HCT116 (cell line): ENCODE results near the gene IFITM2.

Experiments
- EZH2 ChIP-seq: fragments of 200-600 bp; sonication (generic); IDR thresholded peaks from 2 replicates; pipeline ENCODE4 v1.6.1; 2017; ENCODE audit warnings: antibody characterized with exemption, mixed run types
- EZH2phosphoT487 ChIP-seq: fragments of 200-600 bp; IDR thresholded peaks from 2 replicates; pipeline ENCODE4 v1.6.1; 2018; ENCODE audit warnings: antibody characterized with exemption, borderline replicate concordance
- POLR2A ChIP-seq: IDR thresholded peaks from 2 replicates; pipeline ENCODE4 v1.7.0; 2011; ENCODE audit warnings: borderline replicate concordance; ENCODE audit not compliant: insufficient read depth, insufficient read length; ENCODE audit errors: extremely low read depth
- RAD21 ChIP-seq: IDR thresholded peaks from 2 replicates; pipeline ENCODE4 v1.6.1; 2012; ENCODE audit warnings: low read depth, mild to moderate bottlenecking
- SP1 ChIP-seq: IDR thresholded peaks from 2 replicates; pipeline ENCODE4 v1.6.1; 2012; ENCODE audit warnings: low read depth
- TF ChIP-seq, protein P1 (sequence below), 3 experiments: fragments of 200-600 bp in 1 of 3; sonication (generic) in 1 of 3; IDR thresholded peaks in 2 of 3; conservative IDR thresholded peaks in 1 of 3; 2 replicates each; pipeline ENCODE4 v1.5.1; 2012 to 2017; ENCODE audit warnings: low read depth in 2 of 3, low read length in 2 of 3, antibody characterized with exemption in 1 of 3, borderline replicate concordance in 1 of 3, control low read depth in 1 of 3, mild to moderate bottlenecking in 1 of 3, mixed read lengths in 1 of 3, mixed run types in 1 of 3, moderate library complexity in 1 of 3; ENCODE audit not compliant: insufficient read depth in 1 of 3

DNA sequence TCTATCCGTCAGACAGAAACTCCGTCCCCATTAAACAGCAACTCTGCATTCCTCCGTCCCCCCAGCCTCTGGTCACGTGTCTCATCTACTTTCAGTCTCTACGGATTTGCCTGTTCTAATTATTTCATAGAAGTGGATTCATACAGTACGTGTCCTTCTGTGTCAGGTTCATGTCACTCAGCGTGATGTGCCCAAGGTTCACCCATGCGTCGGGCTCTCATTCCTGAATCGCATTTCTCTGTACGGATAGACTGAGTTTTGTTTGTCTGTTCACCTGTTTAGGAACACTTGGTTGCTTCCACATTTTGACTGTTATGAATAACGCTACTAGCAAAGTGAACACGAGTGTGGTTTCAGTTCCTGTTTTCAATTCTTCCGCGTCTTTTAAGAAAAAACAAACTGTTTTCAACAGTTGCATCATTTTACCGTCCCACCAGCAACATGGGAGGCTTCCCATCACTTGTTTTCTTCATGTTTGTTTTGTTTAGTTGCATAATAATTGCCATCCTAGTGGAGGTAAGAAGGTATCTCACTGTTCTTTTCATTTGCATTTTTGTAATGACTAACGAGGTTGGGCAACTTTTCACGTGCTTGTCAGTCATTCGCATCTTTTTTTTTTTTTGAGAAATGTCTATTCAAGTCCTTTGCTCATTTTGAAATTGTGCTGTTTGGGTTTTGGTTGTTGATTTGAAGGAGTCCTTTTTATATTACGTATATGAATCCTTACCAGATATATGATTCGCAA lies 38.3 kb upstream of the IFITM2 start:
- TF ChIP-seq EZH2 = no peak
- TF ChIP-seq, protein P1, sequence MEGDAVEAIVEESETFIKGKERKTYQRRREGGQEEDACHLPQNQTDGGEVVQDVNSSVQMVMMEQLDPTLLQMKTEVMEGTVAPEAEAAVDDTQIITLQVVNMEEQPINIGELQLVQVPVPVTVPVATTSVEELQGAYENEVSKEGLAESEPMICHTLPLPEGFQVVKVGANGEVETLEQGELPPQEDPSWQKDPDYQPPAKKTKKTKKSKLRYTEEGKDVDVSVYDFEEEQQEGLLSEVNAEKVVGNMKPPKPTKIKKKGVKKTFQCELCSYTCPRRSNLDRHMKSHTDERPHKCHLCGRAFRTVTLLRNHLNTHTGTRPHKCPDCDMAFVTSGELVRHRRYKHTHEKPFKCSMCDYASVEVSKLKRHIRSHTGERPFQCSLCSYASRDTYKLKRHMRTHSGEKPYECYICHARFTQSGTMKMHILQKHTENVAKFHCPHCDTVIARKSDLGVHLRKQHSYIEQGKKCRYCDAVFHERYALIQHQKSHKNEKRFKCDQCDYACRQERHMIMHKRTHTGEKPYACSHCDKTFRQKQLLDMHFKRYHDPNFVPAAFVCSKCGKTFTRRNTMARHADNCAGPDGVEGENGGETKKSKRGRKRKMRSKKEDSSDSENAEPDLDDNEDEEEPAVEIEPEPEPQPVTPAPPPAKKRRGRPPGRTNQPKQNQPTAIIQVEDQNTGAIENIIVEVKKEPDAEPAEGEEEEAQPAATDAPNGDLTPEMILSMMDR (IDR thresholded peaks at IDR 0.05 in 2 of 3, conservative IDR thresholded peaks at IDR 0.05 in 1 of 3; ENCODE audit: borderline replicate concordance in 1 of 3, insufficient read depth in 1 of 3, low read depth in 2 of 3, low read length in 2 of 3) = no peak
- no peak for TF ChIP-seq EZH2phosphoT487
- TF ChIP-seq RAD21 = no peak
- TF ChIP-seq SP1 = no peak
- no peak for TF ChIP-seq POLR2A
